KMS-11 (cell line): ENCODE measurements around the gene PRDM13.

Experiments
- H2AFZ ChIP-seq: fragments of 200-600 bp; sonication (generic); 2 replicates; pipeline ENCODE4 v1.6.1; 2016; ENCODE audit warnings: antibody characterized with exemption, mixed run types, low read depth
- H3K27ac ChIP-seq: fragments of 200-600 bp; sonication (generic); 2 replicates; pipeline ENCODE4 v1.6.1; 2016; ENCODE audit warnings: mild to moderate bottlenecking, mixed run types
- H3K27me3 ChIP-seq: fragments of 200-600 bp; sonication (generic); 2 replicates; pipeline ENCODE4 v1.6.1; 2017; ENCODE audit warnings: mild to moderate bottlenecking, low read depth, mixed run types, moderate library complexity; ENCODE audit not compliant: insufficient read depth
- H3K36me3 ChIP-seq: fragments of 200-600 bp; sonication (generic); 2 replicates; pipeline ENCODE4 v1.6.1; 2017; ENCODE audit warnings: mild to moderate bottlenecking, mixed run types; ENCODE audit not compliant: insufficient read depth
- H3K4me1 ChIP-seq: fragments of 200-600 bp; sonication (generic); 2 replicates; pipeline ENCODE4 v1.6.1; 2016; ENCODE audit warnings: mild to moderate bottlenecking, low read depth, mixed run types; ENCODE audit not compliant: poor library complexity, severe bottlenecking
- H3K4me2 ChIP-seq: fragments of 200-600 bp; sonication (generic); 2 replicates; pipeline ENCODE4 v1.7.0; 2016; ENCODE audit warnings: mild to moderate bottlenecking, mixed run types
- H3K4me3 ChIP-seq: fragments of 200-600 bp; sonication (generic); IDR thresholded peaks from 2 replicates; pipeline ENCODE4 v1.6.1; 2017; ENCODE audit warnings: low read depth, low read length, mixed read lengths; ENCODE audit not compliant: insufficient read depth
- H3K79me2 ChIP-seq: fragments of 200-600 bp; sonication (generic); 2 replicates; pipeline ENCODE4 v1.6.1; 2016; ENCODE audit warnings: low read depth, mixed run types; ENCODE audit not compliant: insufficient read depth
- H3K9ac ChIP-seq: fragments of 200-600 bp; sonication (generic); 2 replicates; pipeline ENCODE4 v1.6.1; 2016; ENCODE audit warnings: mild to moderate bottlenecking, mixed run types
- H4K20me1 ChIP-seq: fragments of 200-600 bp; sonication (generic); 2 replicates; pipeline ENCODE4 v1.6.1; 2016; ENCODE audit warnings: mild to moderate bottlenecking, mixed run types; ENCODE audit not compliant: insufficient read depth
- TF ChIP-seq, protein P1 (sequence below): fragments of 200-600 bp; sonication (generic); conservative IDR thresholded peaks from 2 replicates; pipeline ENCODE4 v1.6.1; 2017; ENCODE audit warnings: low read depth, mild to moderate bottlenecking, antibody characterized with exemption, low read length, moderate library complexity, mixed read lengths

Gene PRDM13

GRCh38 chr6:99609905-99610489, 3.4 kb downstream of the PRDM13 start:
- Histone ChIP-seq H3K4me3 (no peak overlapping the region), H3K79me2 (0 out of 2 replicates have a peak, but pooled peaks cover under 1% of the 10 kb centered on the region), H3K9ac (no peak overlapping the region), H3K4me1 (peaks cover 22% of the 10 kb centered on the region), H4K20me1 (no peaks in the 10 kb centered on the region), H3K4me2 (no peak overlapping the region), H3K27me3 (no peaks in the 10 kb centered on the region), H2AFZ (no peak overlapping the region), H3K36me3 (no peaks in the 10 kb centered on the region), H3K27ac (no peak overlapping the region)
- TF ChIP-seq, protein P1, sequence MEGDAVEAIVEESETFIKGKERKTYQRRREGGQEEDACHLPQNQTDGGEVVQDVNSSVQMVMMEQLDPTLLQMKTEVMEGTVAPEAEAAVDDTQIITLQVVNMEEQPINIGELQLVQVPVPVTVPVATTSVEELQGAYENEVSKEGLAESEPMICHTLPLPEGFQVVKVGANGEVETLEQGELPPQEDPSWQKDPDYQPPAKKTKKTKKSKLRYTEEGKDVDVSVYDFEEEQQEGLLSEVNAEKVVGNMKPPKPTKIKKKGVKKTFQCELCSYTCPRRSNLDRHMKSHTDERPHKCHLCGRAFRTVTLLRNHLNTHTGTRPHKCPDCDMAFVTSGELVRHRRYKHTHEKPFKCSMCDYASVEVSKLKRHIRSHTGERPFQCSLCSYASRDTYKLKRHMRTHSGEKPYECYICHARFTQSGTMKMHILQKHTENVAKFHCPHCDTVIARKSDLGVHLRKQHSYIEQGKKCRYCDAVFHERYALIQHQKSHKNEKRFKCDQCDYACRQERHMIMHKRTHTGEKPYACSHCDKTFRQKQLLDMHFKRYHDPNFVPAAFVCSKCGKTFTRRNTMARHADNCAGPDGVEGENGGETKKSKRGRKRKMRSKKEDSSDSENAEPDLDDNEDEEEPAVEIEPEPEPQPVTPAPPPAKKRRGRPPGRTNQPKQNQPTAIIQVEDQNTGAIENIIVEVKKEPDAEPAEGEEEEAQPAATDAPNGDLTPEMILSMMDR = no peak

GRCh38 chr6:99611148-99611547, 4.5 kb downstream of the PRDM13 start:
- H3K27ac ChIP-seq = peak overlapping the region; percentile 56; the same call in 1 of the 2 replicates
- H3K4me1 ChIP-seq = peaks cover 33% of the 10 kb centered on the region
- H3K4me3 ChIP-seq = no peak overlapping the region
- no peak overlapping the region for H3K9ac ChIP-seq
- H3K27me3 ChIP-seq = no peaks in the 10 kb centered on the region
- H3K4me2 ChIP-seq = no peak overlapping the region
- no peaks in the 10 kb centered on the region for H3K36me3 ChIP-seq
- no peaks in the 10 kb centered on the region for H4K20me1 ChIP-seq
- peaks cover 12% of the 10 kb centered on the region; the same call in 1 of the 2 replicates for H3K79me2 ChIP-seq
- TF ChIP-seq, protein P1 = no peak
- no peak overlapping the region for H2AFZ ChIP-seq

DNA sequence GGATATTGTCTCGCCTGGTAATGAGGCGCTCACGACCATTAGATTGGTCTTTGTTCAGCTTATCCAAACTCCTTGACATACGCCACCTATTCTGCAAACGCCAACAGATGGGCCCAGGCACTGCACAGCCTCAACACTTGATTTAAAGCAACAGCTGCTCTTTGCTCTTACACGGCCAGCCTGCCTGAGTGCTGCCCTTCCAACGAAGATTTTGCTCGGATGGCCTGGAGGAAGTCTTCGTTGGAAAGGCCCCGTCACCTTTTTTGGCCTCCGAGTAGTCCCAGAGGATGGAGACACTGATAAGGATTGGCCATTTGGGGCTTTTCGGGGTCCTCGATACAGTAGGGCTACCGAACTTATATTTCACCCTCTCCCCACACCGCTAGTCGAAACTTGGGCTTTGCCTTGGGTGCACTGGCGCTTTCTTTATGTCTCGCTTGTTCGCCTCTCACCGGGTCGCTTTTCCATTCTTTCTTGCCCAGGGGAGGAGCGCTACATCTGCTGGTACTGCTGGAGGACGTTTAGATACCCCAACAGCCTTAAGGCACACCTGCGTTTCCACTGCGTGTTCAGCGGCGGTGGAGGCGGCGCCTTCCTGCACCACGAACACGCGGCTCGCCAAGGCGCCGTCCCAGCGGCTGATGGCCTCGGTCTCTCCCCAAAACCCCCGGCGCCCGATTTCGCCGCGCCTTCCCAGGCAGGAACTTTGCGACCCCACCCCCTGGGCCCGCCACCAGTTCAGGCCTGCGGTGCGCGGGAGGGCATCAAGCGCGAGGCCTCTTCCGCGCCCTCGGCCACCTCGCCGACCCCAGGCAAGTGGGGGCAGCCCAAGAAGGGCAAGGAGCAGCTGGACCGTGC, 6.1 kb downstream of the PRDM13 start:
- Histone ChIP-seq H3K9ac (peak overlapping the region; percentile 90; the same call in 1 of the 2 replicates), H4K20me1 (no peaks in the 10 kb centered on the region), H2AFZ (peak overlapping the region; percentile 51), H3K4me1 (peaks cover 37% of the 10 kb centered on the region), H3K4me2 (0 out of 2 replicates have a peak overlapping the region, but pooled peaks have one; percentile 33), H3K27me3 (no peaks in the 10 kb centered on the region), H3K4me3 (no peak overlapping the region), H3K79me2 (peaks cover 15% of the 10 kb centered on the region; the same call in 1 of the 2 replicates), H3K36me3 (no peaks in the 10 kb centered on the region), H3K27ac (no peak overlapping the region)
- TF ChIP-seq, protein P1 = no peak

GRCh38 chr6:99613409-99613704, 6.7 kb downstream of the PRDM13 start:
- H3K9ac ChIP-seq = peak overlapping the region; percentile 90
- H3K4me3 ChIP-seq = no peak overlapping the region
- no peaks in the 10 kb centered on the region for H4K20me1 ChIP-seq
- H3K36me3 ChIP-seq = no peaks in the 10 kb centered on the region
- TF ChIP-seq, protein P1 = 0 out of 2 replicates have a peak, but pooled peaks have one; percentile 33
- H3K27ac ChIP-seq = peak overlapping the region; percentile 94
- peaks cover 37% of the 10 kb centered on the region for H3K4me1 ChIP-seq
- H3K27me3 ChIP-seq = no peaks in the 10 kb centered on the region
- peaks cover 15% of the 10 kb centered on the region; the same call in 1 of the 2 replicates for H3K79me2 ChIP-seq
- peak overlapping the region; percentile 51 for H2AFZ ChIP-seq
- H3K4me2 ChIP-seq = 0 out of 2 replicates have a peak overlapping the region, but pooled peaks have one; percentile 33
